OCI-LY1 (cell line): Measurements from ENCODE around the gene C1QTNF9.

Experiments used
- EZH2 ChIP-seq: fragments of 200-600 bp; sonication (generic), shearing (Covaris generic); IDR thresholded peaks from 2 replicates; pipeline ENCODE4 v1.8.0; 2017; ENCODE audit warnings: borderline replicate concordance, mixed run types, mild to moderate bottlenecking, antibody characterized with exemption, low read length, moderate library complexity, mixed read lengths
- TF ChIP-seq, protein P1 (sequence below): fragments of 200-600 bp; sonication (generic), shearing (Covaris generic); IDR thresholded peaks from 2 replicates; pipeline ENCODE4 v1.5.1; 2017; ENCODE audit warnings: mild to moderate bottlenecking, antibody characterized with exemption, low read length, moderate library complexity, mixed read lengths

- TF ChIP-seq, protein P1, sequence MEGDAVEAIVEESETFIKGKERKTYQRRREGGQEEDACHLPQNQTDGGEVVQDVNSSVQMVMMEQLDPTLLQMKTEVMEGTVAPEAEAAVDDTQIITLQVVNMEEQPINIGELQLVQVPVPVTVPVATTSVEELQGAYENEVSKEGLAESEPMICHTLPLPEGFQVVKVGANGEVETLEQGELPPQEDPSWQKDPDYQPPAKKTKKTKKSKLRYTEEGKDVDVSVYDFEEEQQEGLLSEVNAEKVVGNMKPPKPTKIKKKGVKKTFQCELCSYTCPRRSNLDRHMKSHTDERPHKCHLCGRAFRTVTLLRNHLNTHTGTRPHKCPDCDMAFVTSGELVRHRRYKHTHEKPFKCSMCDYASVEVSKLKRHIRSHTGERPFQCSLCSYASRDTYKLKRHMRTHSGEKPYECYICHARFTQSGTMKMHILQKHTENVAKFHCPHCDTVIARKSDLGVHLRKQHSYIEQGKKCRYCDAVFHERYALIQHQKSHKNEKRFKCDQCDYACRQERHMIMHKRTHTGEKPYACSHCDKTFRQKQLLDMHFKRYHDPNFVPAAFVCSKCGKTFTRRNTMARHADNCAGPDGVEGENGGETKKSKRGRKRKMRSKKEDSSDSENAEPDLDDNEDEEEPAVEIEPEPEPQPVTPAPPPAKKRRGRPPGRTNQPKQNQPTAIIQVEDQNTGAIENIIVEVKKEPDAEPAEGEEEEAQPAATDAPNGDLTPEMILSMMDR, result no peak
- no peak for TF ChIP-seq EZH2
Observed at GRCh38 chr13:24308068-24308445, 1.3 kb upstream of the C1QTNF9 start.
